Activated CD8-positive, alpha-beta T cell treated with anti-CD3 and anti-CD28 coated beads for 36 hours (primary cell): ENCODE measurements around the gene DSG1. TPM values are rescaled to one million over a fixed set of nuclear protein-coding genes. Genes with fewer than 3 reads are reported as not detected.

Experiments used
- ATAC-seq: fragments of 200-7000 bp; cut with Tn5 transposase; one replicate; pipeline ENCODE4 v1.10.0; 2021; ENCODE audit warnings: mild to moderate bottlenecking, moderate library complexity
- CTCF ChIA-PET: fragments of 350-600 bp; sonication (Branson Sonifier 250); formaldehyde crosslinking; loops from one replicate; lab custom pipeline; 2021; ENCODE audit warnings: antibody characterized with exemption; lab: Charles Lee
- POLR2A ChIA-PET: fragments of 350-600 bp; sonication (Branson Sonifier 250); formaldehyde crosslinking; loops from one replicate; lab custom pipeline; 2021; ENCODE audit warnings: antibody characterized with exemption; lab: Charles Lee
- DNase-seq: peaks from one replicate; pipeline ENCODE4 v3.0.0-alpha.2; 2020
- H3K27ac Mint-ChIP-seq: one replicate; pipeline ENCODE4 v1.8.0; 2021; ENCODE audit warnings: mild to moderate bottlenecking, mixed read lengths
- H3K27me3 Mint-ChIP-seq: one replicate; pipeline ENCODE4 v1.8.0; 2021; ENCODE audit warnings: mixed read lengths
- H3K36me3 Mint-ChIP-seq: one replicate; pipeline ENCODE4 v1.8.0; 2021; ENCODE audit warnings: low read depth, mixed read lengths
- H3K4me1 Mint-ChIP-seq: one replicate; pipeline ENCODE4 v1.8.0; 2021; ENCODE audit warnings: low read depth, mixed read lengths
- H3K4me3 Mint-ChIP-seq: one replicate; pipeline ENCODE4 v1.8.0; 2021; ENCODE audit warnings: mild to moderate bottlenecking, moderate library complexity, mixed read lengths
- H3K9me3 Mint-ChIP-seq: one replicate; pipeline ENCODE4 v1.8.0; 2021; ENCODE audit warnings: mixed read lengths
- intact Hi-C: fragments of 100-400 bp; cut with micrococcal nuclease; formaldehyde crosslinking; loops from one replicate; pipeline ENCODE4 v1.10.0; 2022
- total RNA-seq, 2 experiments: library from RNA; stranded (reverse); gene quantifications; one replicate each; pipeline ENCODE4 v1.2.3, GENCODE V29; 2021
- TF ChIP-seq, protein P1 (sequence below): fragments of 200-600 bp; IDR thresholded peaks from one replicate; pipeline ENCODE4 v1.8.0; 2022; ENCODE audit warnings: antibody characterized with exemption, mild to moderate bottlenecking

Gene DSG1
- total RNA-seq, 2 experiments from 2014 or later: not detected

- ATAC-seq (no peak), DNase-seq (no peak)
- Mint-ChIP-seq H3K36me3 (no peaks in the 10 kb centered on the region), H3K4me1 (no peaks in the 10 kb centered on the region), H3K27ac (no peak overlapping the region), H3K27me3 (no peaks in the 10 kb centered on the region), H3K4me3 (no peak overlapping the region), H3K9me3 (no peaks in the 10 kb centered on the region)
- POLR2A ChIA-PET: no interaction called here
- intact Hi-C loops: no loop called here
- CTCF ChIA-PET: no interaction called here
- TF ChIP-seq, protein P1, sequence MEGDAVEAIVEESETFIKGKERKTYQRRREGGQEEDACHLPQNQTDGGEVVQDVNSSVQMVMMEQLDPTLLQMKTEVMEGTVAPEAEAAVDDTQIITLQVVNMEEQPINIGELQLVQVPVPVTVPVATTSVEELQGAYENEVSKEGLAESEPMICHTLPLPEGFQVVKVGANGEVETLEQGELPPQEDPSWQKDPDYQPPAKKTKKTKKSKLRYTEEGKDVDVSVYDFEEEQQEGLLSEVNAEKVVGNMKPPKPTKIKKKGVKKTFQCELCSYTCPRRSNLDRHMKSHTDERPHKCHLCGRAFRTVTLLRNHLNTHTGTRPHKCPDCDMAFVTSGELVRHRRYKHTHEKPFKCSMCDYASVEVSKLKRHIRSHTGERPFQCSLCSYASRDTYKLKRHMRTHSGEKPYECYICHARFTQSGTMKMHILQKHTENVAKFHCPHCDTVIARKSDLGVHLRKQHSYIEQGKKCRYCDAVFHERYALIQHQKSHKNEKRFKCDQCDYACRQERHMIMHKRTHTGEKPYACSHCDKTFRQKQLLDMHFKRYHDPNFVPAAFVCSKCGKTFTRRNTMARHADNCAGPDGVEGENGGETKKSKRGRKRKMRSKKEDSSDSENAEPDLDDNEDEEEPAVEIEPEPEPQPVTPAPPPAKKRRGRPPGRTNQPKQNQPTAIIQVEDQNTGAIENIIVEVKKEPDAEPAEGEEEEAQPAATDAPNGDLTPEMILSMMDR: no peak
Observed at GRCh38 chr18:31398191-31398590, 80.2 kb downstream of the DSG1 start.

DNA sequence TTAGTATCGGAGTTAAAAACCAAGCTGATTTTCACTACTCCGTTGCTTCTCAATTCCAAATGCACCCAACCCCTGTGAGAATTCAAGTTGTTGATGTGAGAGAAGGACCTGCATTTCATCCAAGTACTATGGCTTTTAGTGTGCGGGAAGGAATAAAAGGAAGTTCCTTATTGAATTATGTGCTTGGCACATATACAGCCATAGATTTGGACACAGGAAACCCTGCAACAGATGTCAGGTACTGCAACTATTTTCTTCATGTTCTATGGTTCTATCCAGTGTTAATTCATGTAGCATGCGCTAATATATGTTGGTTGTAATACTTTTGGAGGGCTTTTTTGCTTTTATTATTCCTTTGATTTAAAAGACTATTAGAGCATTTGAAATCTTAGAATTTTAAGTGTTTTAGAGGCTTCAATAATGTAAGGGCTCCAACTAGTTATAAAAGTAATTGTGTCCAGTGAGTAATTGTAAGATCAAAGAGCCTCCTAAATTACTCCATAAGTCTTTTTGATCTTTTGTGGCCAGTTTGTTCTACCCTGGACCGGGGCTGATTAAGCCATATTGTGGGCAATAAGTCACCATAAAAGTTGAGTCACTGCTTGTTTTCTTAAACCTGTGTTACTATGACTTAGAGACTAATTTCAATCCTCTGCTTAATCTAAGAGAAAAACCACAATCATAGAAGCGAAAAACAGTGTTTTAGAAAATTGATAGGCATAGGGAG is 81.5 kb downstream of the DSG1 start:
- no peaks in the 10 kb centered on the region for H3K4me1 Mint-ChIP-seq
- H3K27ac Mint-ChIP-seq: no peak overlapping the region
- TF ChIP-seq, protein P1: no peak
- POLR2A ChIA-PET: no interaction called here
- no peaks in the 10 kb centered on the region for H3K9me3 Mint-ChIP-seq
- CTCF ChIA-PET: no interaction called here
- no peaks in the 10 kb centered on the region for H3K36me3 Mint-ChIP-seq
- ATAC-seq (no peak), DNase-seq (no peak)
- no peak overlapping the region for H3K4me3 Mint-ChIP-seq
- intact Hi-C loops: no loop called here
- no peaks in the 10 kb centered on the region for H3K27me3 Mint-ChIP-seq

DNA sequence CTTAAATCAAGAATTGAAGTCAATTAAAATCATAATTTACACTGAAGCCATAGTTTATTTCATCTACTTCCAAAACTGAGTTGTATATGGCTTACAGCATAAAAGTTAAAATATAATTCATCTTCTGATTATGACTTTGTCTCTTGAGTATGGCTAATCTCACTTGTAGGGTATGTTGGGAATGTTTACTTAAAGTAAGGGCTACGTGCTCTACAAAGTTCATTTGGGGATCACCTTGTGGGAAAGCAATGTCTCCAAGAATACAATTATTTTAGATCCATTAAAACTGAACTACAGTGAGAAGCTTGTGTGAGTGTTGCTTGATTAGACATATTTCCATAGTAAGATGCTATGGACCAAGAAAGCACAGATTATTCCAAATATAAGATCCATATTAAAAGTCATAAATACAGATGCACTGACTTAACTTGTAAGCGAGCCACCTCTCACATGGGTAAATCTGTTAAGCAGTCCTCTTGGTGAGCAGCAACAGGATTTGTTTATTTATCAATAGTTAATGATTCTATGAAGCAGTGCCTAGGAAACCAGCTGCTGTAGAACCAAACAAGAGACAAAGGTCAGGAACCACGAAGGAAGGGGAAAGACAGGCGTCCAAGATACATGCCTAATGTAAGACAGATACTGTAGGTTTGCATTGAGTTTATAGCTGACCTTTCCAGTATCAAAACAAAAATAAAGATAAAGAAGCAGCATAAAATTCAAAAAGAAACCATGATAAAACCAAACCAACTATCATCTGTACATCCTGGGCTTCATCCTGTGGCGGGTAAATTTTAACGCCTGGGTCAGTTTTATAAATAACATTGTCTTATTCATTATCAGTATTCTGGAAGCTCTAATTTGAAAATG is 83.4 kb downstream of the DSG1 start:
- Mint-ChIP-seq H3K4me1 (no peaks in the 10 kb centered on the region), H3K4me3 (no peak overlapping the region), H3K27me3 (no peaks in the 10 kb centered on the region), H3K36me3 (no peaks in the 10 kb centered on the region), H3K27ac (no peak overlapping the region), H3K9me3 (no peaks in the 10 kb centered on the region)
- intact Hi-C loops: no loop called here
- TF ChIP-seq, protein P1: no peak
- CTCF ChIA-PET: no interaction called here
- ATAC-seq (no peak), DNase-seq (no peak)
- POLR2A ChIA-PET: no interaction called here

GRCh38 chr18:31402026-31402373 is 84.0 kb downstream of the DSG1 start:
- intact Hi-C loops: no loop called here
- CTCF ChIA-PET: no interaction called here
- H3K27me3 Mint-ChIP-seq: no peaks in the 10 kb centered on the region
- no peak overlapping the region for H3K4me3 Mint-ChIP-seq
- DNase-seq (no peak), ATAC-seq (no peak)
- POLR2A ChIA-PET: no interaction called here
- H3K27ac Mint-ChIP-seq: no peak overlapping the region
- H3K9me3 Mint-ChIP-seq: no peaks in the 10 kb centered on the region
- no peaks in the 10 kb centered on the region for H3K4me1 Mint-ChIP-seq
- TF ChIP-seq, protein P1: no peak
- no peaks in the 10 kb centered on the region for H3K36me3 Mint-ChIP-seq

- no peak overlapping the region for H3K4me3 Mint-ChIP-seq
- ATAC-seq: no peak
- TF ChIP-seq, protein P1: no peak
- intact Hi-C loops: no loop called here
- ChIA-PET CTCF (no interaction called here), POLR2A (no interaction called here)
- DNase-seq: no peak
- H3K27me3 Mint-ChIP-seq: no peaks in the 10 kb centered on the region
- H3K27ac Mint-ChIP-seq: no peak overlapping the region
- H3K9me3 Mint-ChIP-seq: no peaks in the 10 kb centered on the region
- H3K4me1 Mint-ChIP-seq: no peaks in the 10 kb centered on the region
- no peaks in the 10 kb centered on the region for H3K36me3 Mint-ChIP-seq
Observed at GRCh38 chr18:31403409-31403808, 85.4 kb downstream of the DSG1 start.
